OCI-LY3 (cell line): ENCODE data around the gene PAX2.

Source experiments
- H2AFZ ChIP-seq: fragments of 200-600, 300-600 bp; shearing (Covaris generic); 2 replicates; pipeline ENCODE4 v1.6.0; 2014; ENCODE audit warnings: antibody characterized with exemption, low read depth, low read length
- H3K27ac ChIP-seq: fragments of 200-600, 300-600 bp; sonication (generic); 2 replicates; pipeline ENCODE4 v1.5.1; 2014; ENCODE audit warnings: mild to moderate bottlenecking, low read length, moderate library complexity, mixed read lengths
- H3K27me3 ChIP-seq: fragments of 200-600, 300-600 bp; sonication (generic); 2 replicates; pipeline ENCODE4 v1.6.1; 2014; ENCODE audit warnings: low read depth, low read length, mixed read lengths
- H3K36me3 ChIP-seq: fragments of 200-600, 300-600 bp; sonication (generic); replicated peaks from 2 replicates; pipeline ENCODE3; 2014; ENCODE audit warnings: low read depth, low read length, mixed read lengths
- H3K4me1 ChIP-seq: fragments of 300-600, 200-600 bp; sonication (generic); 2 replicates; pipeline ENCODE4 v1.6.1; 2014; ENCODE audit warnings: low read length, mixed read lengths
- H3K4me2 ChIP-seq: fragments of 200-600, 300-600 bp; sonication (generic); 2 replicates; pipeline ENCODE4 v1.6.1; 2014; ENCODE audit warnings: low read length, mixed read lengths
- H3K4me3 ChIP-seq: fragments of 300-600, 200-600 bp; sonication (generic); 2 replicates; pipeline ENCODE4 v1.5.1; 2014; ENCODE audit warnings: antibody characterized with exemption, mild to moderate bottlenecking, low read length, moderate library complexity
- H3K79me2 ChIP-seq: fragments of 300-600, 200-600 bp; shearing (Covaris generic); 2 replicates; pipeline ENCODE4 v1.6.1; 2014; ENCODE audit warnings: mild to moderate bottlenecking, low read length, mixed read lengths
- H3K9ac ChIP-seq: fragments of 300-600, 200-600 bp; shearing (Covaris generic); 2 replicates; pipeline ENCODE4 v1.6.0; 2014; ENCODE audit warnings: mild to moderate bottlenecking, low read length, moderate library complexity
- H3K9me3 ChIP-seq: fragments of 200-600, 300-600 bp; shearing (Covaris generic); 2 replicates; pipeline ENCODE4 v1.6.1; 2014; ENCODE audit warnings: low read length, mixed read lengths; ENCODE audit not compliant: insufficient read depth
- H4K20me1 ChIP-seq: fragments of 200-600, 300-600 bp; sonication (generic); 2 replicates; pipeline ENCODE4 v1.6.1; 2016; ENCODE audit warnings: low read length, mixed read lengths; ENCODE audit not compliant: insufficient read depth
- EZH2phosphoT487 ChIP-seq: fragments of 200-600 bp; shearing (Covaris generic); IDR thresholded peaks from 2 replicates; pipeline ENCODE4 v1.6.1; 2018; ENCODE audit warnings: antibody characterized with exemption, mixed run types, low read depth
- TF ChIP-seq, protein P1 (sequence below): fragments of 200-600, 300-600 bp; sonication (generic); IDR thresholded peaks from 2 replicates; pipeline ENCODE4 v1.5.1; 2014; ENCODE audit warnings: antibody characterized with exemption, low read length, low read depth

PAX2 gene

DNA sequence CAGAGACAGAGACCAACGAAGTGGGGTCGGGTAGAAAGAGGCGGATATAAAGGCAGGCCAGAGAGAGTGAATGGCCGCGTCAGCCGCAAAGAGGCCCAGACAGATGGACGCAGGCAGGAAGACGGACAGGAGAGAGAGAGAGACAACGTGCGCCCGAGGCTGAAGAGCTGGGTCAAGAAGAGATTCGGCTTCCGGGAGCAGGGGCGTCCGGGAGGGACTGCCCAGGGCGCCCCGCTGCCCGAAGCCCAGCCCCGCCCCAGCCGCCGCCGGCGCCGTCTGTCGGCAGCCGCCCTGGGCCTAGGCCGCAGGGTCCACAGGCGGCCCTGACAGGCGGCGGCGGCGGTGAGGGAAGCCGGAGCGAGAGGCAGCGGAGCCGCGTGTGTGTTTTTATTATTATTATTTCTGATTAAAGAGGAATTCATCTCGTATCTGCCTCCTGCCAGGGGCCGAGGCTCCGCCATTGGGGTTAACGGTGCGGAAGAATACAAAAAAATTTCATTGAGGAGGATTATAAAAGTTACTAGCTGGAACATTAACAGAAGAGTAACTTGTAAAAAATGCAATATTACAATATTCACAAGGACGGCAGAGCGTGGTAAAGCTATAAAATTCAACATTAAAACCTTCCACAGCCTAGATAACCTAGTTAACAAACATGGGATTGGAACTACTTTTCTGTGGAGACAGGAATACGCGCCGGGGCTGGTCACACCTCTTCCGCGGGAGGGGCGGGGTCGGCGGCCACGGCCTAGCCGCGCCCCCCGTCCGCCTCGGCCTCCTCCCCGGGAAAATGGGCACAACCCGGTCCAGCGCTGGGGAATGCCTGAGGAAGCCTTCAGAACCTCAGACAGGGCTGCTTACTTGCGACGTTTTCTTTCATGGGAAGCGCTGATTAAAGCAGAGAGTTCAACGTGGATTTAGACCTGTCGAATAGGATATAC lies 29.7 kb upstream of the PAX2 start:
- no peaks in the 10 kb centered on the region for H3K4me1 ChIP-seq
- no peak overlapping the region for H3K4me2 ChIP-seq
- TF ChIP-seq, protein P1, sequence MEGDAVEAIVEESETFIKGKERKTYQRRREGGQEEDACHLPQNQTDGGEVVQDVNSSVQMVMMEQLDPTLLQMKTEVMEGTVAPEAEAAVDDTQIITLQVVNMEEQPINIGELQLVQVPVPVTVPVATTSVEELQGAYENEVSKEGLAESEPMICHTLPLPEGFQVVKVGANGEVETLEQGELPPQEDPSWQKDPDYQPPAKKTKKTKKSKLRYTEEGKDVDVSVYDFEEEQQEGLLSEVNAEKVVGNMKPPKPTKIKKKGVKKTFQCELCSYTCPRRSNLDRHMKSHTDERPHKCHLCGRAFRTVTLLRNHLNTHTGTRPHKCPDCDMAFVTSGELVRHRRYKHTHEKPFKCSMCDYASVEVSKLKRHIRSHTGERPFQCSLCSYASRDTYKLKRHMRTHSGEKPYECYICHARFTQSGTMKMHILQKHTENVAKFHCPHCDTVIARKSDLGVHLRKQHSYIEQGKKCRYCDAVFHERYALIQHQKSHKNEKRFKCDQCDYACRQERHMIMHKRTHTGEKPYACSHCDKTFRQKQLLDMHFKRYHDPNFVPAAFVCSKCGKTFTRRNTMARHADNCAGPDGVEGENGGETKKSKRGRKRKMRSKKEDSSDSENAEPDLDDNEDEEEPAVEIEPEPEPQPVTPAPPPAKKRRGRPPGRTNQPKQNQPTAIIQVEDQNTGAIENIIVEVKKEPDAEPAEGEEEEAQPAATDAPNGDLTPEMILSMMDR = no peak
- TF ChIP-seq EZH2phosphoT487 = no peak
- H3K9ac ChIP-seq = no peak overlapping the region
- H2AFZ ChIP-seq = no peak overlapping the region
- H3K4me3 ChIP-seq = no peak overlapping the region
- no peaks in the 10 kb centered on the region for H4K20me1 ChIP-seq
- no peaks in the 10 kb centered on the region for H3K79me2 ChIP-seq
- no peaks in the 10 kb centered on the region for H3K27me3 ChIP-seq
- H3K27ac ChIP-seq = no peak overlapping the region
- no peaks in the 10 kb centered on the region for H3K9me3 ChIP-seq
- H3K36me3 ChIP-seq = no peaks in the 10 kb centered on the region

DNA sequence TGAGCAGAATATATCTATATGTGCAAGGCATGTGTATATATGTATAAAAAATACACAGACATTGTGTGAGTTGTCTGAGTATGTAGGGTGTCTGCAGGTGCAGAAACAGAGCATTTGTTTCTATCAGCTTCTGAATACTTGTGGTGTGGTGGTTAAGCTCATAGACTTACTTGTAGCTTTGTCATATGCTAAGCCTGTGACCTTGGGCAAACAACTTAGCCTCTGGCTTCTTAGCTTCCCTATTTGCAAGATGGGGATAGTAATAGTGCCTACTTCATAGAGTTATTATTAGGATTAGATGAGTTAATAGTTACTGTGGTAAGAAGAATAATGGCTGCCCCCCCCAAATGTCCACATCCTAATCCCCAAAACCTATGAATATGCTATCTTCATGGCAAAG lies 28.2 kb upstream of the PAX2 start:
- Histone ChIP-seq H3K4me3 (no peak overlapping the region), H3K4me2 (no peak overlapping the region), H3K27me3 (no peaks in the 10 kb centered on the region), H3K36me3 (no peaks in the 10 kb centered on the region), H3K9me3 (no peaks in the 10 kb centered on the region), H3K79me2 (no peaks in the 10 kb centered on the region), H3K9ac (no peak overlapping the region), H2AFZ (no peak overlapping the region), H3K27ac (no peak overlapping the region), H3K4me1 (no peaks in the 10 kb centered on the region), H4K20me1 (no peaks in the 10 kb centered on the region)
- TF ChIP-seq, protein P1 = no peak
- no peak for TF ChIP-seq EZH2phosphoT487

DNA sequence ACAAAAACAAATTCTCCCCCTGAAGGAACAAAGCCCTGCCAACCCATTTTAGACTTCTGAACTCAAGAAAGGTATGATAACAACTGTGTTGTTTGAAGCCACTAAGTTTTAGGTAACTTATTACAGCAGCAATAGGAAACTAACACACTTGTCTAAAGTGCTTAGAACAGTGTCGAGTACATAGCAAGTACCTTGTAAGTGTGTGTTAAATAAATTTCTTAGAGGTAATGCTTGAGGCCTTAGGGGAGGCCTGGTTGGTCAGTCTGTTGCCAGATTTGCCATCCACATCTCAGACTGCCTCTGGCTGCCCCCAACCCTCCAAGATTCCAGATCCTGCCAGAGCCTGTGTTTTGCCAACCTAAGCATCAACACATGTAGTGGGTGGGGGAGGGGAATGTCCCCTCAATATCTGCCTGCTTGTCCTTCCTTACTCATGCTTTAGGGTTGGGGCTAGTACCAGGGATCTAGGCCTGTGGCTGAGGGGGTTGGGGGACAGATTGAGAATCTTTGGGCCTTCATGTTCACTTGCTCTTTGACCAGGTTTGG lies 27.1 kb upstream of the PAX2 start:
- H3K36me3 ChIP-seq = no peaks in the 10 kb centered on the region
- TF ChIP-seq, protein P1 = no peak
- no peak for TF ChIP-seq EZH2phosphoT487
- H3K4me2 ChIP-seq = no peak overlapping the region
- no peak overlapping the region for H3K27ac ChIP-seq
- H3K27me3 ChIP-seq = no peaks in the 10 kb centered on the region
- H3K4me3 ChIP-seq = no peak overlapping the region
- no peaks in the 10 kb centered on the region for H3K4me1 ChIP-seq
- H4K20me1 ChIP-seq = no peaks in the 10 kb centered on the region
- H2AFZ ChIP-seq = no peak overlapping the region
- no peak overlapping the region for H3K9ac ChIP-seq
- no peaks in the 10 kb centered on the region for H3K9me3 ChIP-seq
- H3K79me2 ChIP-seq = no peaks in the 10 kb centered on the region

DNA sequence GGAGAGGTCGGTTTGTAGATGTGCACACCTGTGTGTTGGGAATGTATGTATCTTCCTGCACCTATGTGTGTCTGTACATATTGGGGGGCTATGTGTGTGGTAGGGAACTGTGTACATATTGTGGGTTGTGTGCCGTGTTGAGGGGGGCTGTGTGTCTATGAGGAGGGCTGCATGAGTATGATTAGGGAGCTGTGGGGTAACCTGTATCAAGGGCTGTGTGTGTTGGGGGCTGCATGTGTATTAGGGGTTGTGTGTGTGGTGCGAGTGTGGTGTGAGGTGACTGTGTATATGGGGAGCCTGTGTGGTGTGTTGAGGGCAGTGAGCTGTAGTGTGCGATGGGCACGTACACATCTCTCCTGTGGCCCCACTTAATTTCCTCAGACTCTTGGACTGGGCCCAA lies 22.2 kb upstream of the PAX2 start:
- TF ChIP-seq, protein P1 = no peak
- no peak for TF ChIP-seq EZH2phosphoT487
- no peak overlapping the region for H2AFZ ChIP-seq
- H3K4me3 ChIP-seq = no peak overlapping the region
- no peaks in the 10 kb centered on the region for H4K20me1 ChIP-seq
- H3K79me2 ChIP-seq = no peaks in the 10 kb centered on the region
- no peaks in the 10 kb centered on the region for H3K4me1 ChIP-seq
- H3K36me3 ChIP-seq = no peaks in the 10 kb centered on the region
- no peak overlapping the region for H3K9ac ChIP-seq
- H3K9me3 ChIP-seq = no peaks in the 10 kb centered on the region
- H3K27ac ChIP-seq = no peak overlapping the region
- no peaks in the 10 kb centered on the region for H3K27me3 ChIP-seq
- H3K4me2 ChIP-seq = no peak overlapping the region
